Measurements from ENCODE around the gene PRXL2A.

GRCh38 chr10:80411681-80412220, 3.4 kb downstream of the PRXL2A start:
- no peak for TF ChIP-seq ELK4 (IDR thresholded peaks at IDR 0.05; ENCODE audit: borderline replicate concordance, low read depth, low read length)
- no peak for TF ChIP-seq YY1 (tag by site-specific recombination; IDR thresholded peaks at IDR 0.05)
- TF ChIP-seq CTCF (tag by site-specific recombination; IDR thresholded peaks at IDR 0.05), result no peak
- TF ChIP-seq ZNF843 (tag by site-specific recombination; IDR thresholded peaks at IDR 0.05), result no peak
- no peak for TF ChIP-seq OVOL3 (tag by site-specific recombination; IDR thresholded peaks at IDR 0.05)
- no peak for TF ChIP-seq ZNF112 (tag by site-specific recombination; IDR thresholded peaks at IDR 0.05)
- TF ChIP-seq REST (tag by site-specific recombination; IDR thresholded peaks at IDR 0.05), result no peak
